ENCODE data around the gene PLPP4.

The PLPP4 gene

DNA sequence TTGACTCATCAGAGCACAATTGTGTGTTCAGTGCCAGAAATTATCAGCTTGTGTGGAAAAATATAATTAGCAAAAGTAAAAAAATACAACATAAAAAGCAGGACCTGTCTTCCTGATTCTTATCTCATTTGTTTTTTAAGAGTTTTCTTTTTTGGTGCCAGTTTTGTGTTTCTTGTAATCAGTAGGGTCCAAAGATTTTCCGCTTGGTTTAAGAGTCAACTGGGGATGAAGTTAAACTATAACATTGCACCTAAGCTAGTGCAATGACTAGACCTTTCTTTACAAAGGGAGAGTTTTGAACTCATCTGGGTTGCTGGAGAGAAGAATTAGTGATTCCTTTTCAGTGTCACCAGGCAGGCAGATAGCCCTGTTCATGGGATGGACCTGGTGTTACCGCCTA lies 113.4 kb downstream of the PLPP4 start:
- Histone ChIP-seq H3K27me3 (ENCODE audit: low read depth) (peaks cover under 1% of the 10 kb centered on the region; the same call in 1 of the 2 replicates), H3K36me3 (replicated peaks) (no peaks in the 10 kb centered on the region), H3K4me1 (no peaks in the 10 kb centered on the region), H3K9me3 (no peaks in the 10 kb centered on the region), H3K4me3 (no peak overlapping the region)
- in situ Hi-C loops (cut with MboI; ENCODE audit: low sequenced_read_pairs) = no loop called here
- no peak for DNase-seq (ENCODE audit: low spot score in 2 of 2)

DNA sequence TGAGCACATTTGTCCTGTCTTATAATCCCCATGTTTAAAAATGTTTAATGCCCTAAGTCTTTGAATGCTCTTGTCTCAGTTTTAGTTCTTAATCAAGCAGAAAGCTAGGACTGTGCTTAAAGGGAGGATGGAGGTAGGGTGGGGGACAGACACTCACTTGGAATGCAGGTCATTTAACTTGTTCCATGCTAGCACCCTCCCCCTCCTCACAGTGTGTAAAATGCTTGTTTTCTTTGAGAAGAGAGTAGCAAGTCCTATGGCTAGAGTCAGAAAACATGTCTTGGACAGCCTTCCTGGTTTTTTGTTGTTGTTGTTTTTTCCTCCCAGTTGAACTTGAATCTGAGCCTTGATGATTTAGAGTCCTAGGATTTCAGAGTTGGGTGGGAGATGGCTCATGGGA lies 114.2 kb downstream of the PLPP4 start:
- Histone ChIP-seq H3K4me3 (no peak overlapping the region), H3K9me3 (no peaks in the 10 kb centered on the region), H3K27me3 (ENCODE audit: low read depth) (no peaks in the 10 kb centered on the region), H3K4me1 (no peaks in the 10 kb centered on the region), H3K36me3 (replicated peaks) (no peaks in the 10 kb centered on the region)
- in situ Hi-C loops (cut with MboI; ENCODE audit: low sequenced_read_pairs) = no loop called here
- no peak for DNase-seq (ENCODE audit: low spot score in 2 of 2)

DNA sequence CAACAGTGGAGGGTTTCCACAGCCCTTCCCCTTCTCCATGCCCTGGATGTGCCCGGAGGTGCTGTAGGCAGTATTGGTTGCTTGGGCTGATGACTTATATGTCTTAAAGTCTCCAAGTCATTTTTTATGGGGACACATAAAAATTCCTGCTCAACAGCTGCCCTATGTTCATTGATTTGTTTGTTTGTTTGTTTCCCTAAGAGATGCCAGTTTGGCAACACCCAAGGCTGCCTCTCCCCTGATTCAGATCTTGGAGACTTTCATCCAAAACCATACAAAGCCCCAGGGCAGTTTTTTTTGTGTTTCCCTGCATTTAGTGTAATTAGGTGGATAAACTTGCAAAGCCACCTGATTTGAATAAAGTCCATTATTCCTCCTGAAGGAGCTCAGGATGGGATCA lies 115.3 kb downstream of the PLPP4 start:
- H3K9me3 ChIP-seq = no peaks in the 10 kb centered on the region
- no peaks in the 10 kb centered on the region for H3K27me3 ChIP-seq (ENCODE audit: low read depth)
- no peak overlapping the region for H3K4me3 ChIP-seq
- in situ Hi-C loops (cut with MboI; ENCODE audit: low sequenced_read_pairs) = no loop called here
- H3K4me1 ChIP-seq = peaks cover 7% of the 10 kb centered on the region
- H3K36me3 ChIP-seq (replicated peaks) = no peaks in the 10 kb centered on the region
- no peak for DNase-seq (ENCODE audit: low spot score in 2 of 2)

- H3K4me3 ChIP-seq = no peak overlapping the region
- peaks cover 10% of the 10 kb centered on the region for H3K4me1 ChIP-seq
- in situ Hi-C loops (cut with MboI; ENCODE audit: low sequenced_read_pairs) = no loop called here
- no peak for DNase-seq (ENCODE audit: low spot score in 2 of 2)
- H3K36me3 ChIP-seq (replicated peaks) = no peaks in the 10 kb centered on the region
- no peaks in the 10 kb centered on the region for H3K27me3 ChIP-seq (ENCODE audit: low read depth)
- H3K9me3 ChIP-seq = no peaks in the 10 kb centered on the region
Observed at GRCh38 chr10:120573355-120573754, 116.3 kb downstream of the PLPP4 start.

DNA sequence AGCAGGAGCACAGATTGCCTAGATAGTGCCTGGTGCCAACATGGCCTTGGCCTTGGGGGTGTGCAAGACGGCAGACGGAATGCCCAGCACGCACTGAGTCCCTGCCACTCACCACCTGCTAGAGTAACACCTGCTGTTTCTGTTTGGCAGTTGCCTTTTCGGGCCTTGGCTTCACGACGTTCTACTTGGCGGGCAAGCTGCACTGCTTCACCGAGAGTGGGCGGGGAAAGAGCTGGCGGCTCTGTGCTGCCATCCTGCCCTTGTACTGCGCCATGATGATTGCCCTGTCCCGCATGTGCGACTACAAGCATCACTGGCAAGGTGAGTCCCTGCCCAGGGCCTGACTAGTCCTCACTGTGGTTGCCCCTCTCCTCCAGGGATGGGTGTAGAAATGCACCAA lies 118.0 kb downstream of the PLPP4 start:
- Histone ChIP-seq H3K4me3 (no peak overlapping the region), H3K36me3 (replicated peaks) (no peaks in the 10 kb centered on the region), H3K4me1 (peaks cover 10% of the 10 kb centered on the region), H3K27me3 (ENCODE audit: low read depth) (no peaks in the 10 kb centered on the region), H3K9me3 (no peaks in the 10 kb centered on the region)
- in situ Hi-C loops (cut with MboI; ENCODE audit: low sequenced_read_pairs) = no loop called here
- DNase-seq (ENCODE audit: low spot score in 2 of 2) = no peak

DNA sequence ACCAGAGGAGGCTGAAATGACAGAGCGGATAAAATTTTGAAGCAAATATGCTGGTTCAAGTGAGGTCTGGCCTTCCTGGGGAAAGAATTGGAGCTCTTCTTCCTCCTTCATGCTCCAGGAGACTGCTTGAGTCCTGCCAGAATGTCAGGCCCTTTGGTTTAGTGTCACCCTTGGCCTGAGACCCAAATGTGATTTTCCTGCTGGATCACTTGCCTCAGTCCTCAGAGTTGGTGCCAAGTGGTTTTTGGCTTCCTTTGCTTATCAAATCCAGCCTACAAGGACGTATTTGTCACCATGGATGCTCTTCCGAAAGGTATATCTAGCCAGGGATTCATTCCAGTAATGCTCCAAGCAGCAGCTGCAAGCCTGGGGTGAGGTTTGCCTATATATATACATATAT lies 118.4 kb downstream of the PLPP4 start:
- in situ Hi-C loops (cut with MboI; ENCODE audit: low sequenced_read_pairs) = no loop called here
- Histone ChIP-seq H3K27me3 (ENCODE audit: low read depth) (no peaks in the 10 kb centered on the region), H3K9me3 (no peaks in the 10 kb centered on the region), H3K36me3 (replicated peaks) (no peaks in the 10 kb centered on the region), H3K4me1 (peaks cover 10% of the 10 kb centered on the region), H3K4me3 (no peak overlapping the region)
- no peak for DNase-seq (ENCODE audit: low spot score in 2 of 2)

- no peaks in the 10 kb centered on the region for H3K27me3 ChIP-seq (ENCODE audit: low read depth)
- H3K4me3 ChIP-seq = no peak overlapping the region
- no peak for DNase-seq (ENCODE audit: low spot score in 2 of 2)
- in situ Hi-C loops (cut with MboI; ENCODE audit: low sequenced_read_pairs) = no loop called here
- no peaks in the 10 kb centered on the region for H3K9me3 ChIP-seq
- H3K4me1 ChIP-seq = peaks cover 10% of the 10 kb centered on the region
- H3K36me3 ChIP-seq (replicated peaks) = no peaks in the 10 kb centered on the region
Observed at GRCh38 chr10:120578134-120578533, 121.1 kb downstream of the PLPP4 start.

GRCh38 chr10:120578890-120579289 lies 121.9 kb downstream of the PLPP4 start:
- Histone ChIP-seq H3K36me3 (replicated peaks) (no peaks in the 10 kb centered on the region), H3K4me1 (peaks cover 10% of the 10 kb centered on the region), H3K4me3 (no peak overlapping the region), H3K27me3 (ENCODE audit: low read depth) (no peaks in the 10 kb centered on the region), H3K9me3 (no peaks in the 10 kb centered on the region)
- in situ Hi-C loops (cut with MboI; ENCODE audit: low sequenced_read_pairs) = no loop called here
- no peak for DNase-seq (ENCODE audit: low spot score in 2 of 2)

DNA sequence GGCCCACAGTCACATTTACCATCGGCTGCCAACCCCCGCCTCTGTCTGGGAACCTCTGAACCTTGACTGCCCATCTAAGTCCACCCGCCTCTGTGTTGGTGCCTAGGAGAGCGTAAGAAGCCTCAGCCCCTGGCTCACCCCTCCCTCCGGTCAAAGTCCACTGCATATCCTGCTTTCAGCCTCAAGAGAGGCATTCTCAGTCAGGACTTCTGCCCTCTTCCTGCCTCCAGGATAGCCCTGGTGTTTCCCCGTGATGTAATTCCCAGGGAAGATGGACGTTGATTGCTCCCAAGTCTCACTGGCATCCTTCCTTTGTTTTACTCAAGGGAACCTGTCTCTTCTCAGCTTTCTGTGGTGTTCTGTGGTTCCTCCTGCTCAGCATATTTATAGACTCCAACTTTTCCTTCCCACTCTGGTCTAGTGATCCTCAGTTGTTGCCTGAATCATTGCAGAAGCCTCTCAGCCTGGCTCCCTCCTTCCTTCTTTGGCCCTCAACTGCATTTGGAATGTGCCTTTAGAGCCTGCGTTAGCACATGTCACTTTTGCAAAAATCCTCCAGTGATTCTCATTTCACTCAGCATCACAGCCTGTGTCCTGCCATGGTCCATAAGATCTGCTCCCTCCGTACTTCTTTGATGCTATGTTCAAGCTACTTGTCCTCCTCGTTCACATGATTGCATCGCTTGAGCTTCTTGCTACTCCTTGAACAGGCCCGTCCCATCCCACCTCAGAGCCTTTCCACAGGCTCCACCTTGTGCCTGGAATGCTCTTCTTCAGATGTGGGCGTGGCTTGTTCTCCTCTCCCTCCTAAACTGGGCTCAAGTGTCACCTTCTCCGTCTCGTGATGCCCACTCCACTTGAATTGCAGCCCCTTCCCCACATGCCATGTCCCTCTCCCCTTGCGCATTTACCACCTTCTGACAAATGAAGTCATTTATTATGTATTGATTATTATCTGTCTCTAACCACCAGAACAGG lies 124.2 kb downstream of the PLPP4 start:
- in situ Hi-C loops (cut with MboI; ENCODE audit: low sequenced_read_pairs) = no loop called here
- H3K4me1 ChIP-seq = peaks cover 10% of the 10 kb centered on the region
- no peaks in the 10 kb centered on the region for H3K27me3 ChIP-seq (ENCODE audit: low read depth)
- no peak for DNase-seq (ENCODE audit: low spot score in 2 of 2)
- H3K9me3 ChIP-seq = no peaks in the 10 kb centered on the region
- no peak overlapping the region for H3K4me3 ChIP-seq
- no peaks in the 10 kb centered on the region for H3K36me3 ChIP-seq (replicated peaks)

DNA sequence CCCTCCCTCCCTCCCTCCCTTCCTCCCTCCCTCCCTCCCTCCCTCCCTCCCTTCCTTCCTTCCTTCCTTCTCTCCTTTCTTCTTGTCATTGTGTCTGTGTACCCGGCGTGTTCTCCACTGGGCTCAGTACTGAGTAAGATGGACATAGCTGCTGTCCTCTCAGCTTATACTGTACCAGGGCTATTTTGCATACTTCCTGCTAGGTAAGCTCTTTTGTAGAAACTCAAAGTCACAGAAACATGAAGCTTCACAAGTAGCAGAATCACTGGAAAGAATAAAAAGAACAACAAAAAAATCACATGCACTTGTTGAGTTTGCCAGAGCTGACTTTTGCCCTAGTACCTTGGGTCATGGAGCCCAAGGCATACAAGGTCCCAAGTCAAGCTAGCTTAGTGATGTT lies 125.7 kb downstream of the PLPP4 start:
- H3K9me3 ChIP-seq = no peaks in the 10 kb centered on the region
- no peak overlapping the region for H3K4me3 ChIP-seq
- H3K4me1 ChIP-seq = no peaks in the 10 kb centered on the region; the same call in 1 of the 2 replicates
- no peaks in the 10 kb centered on the region for H3K36me3 ChIP-seq (replicated peaks)
- in situ Hi-C loops (cut with MboI; ENCODE audit: low sequenced_read_pairs) = no loop called here
- DNase-seq (ENCODE audit: low spot score in 2 of 2) = no peak
- H3K27me3 ChIP-seq (ENCODE audit: low read depth) = no peaks in the 10 kb centered on the region

GRCh38 chr10:120583424-120584108 lies 126.5 kb downstream of the PLPP4 start:
- DNase-seq (ENCODE audit: low spot score in 2 of 2) = no peak
- Histone ChIP-seq H3K27me3 (ENCODE audit: low read depth) (no peaks in the 10 kb centered on the region), H3K4me1 (no peaks in the 10 kb centered on the region), H3K9me3 (no peaks in the 10 kb centered on the region), H3K4me3 (no peak overlapping the region), H3K36me3 (replicated peaks) (no peaks in the 10 kb centered on the region)
- in situ Hi-C loops (cut with MboI; ENCODE audit: low sequenced_read_pairs) = no loop called here

- H3K27me3 ChIP-seq (ENCODE audit: low read depth) = no peaks in the 10 kb centered on the region
- H3K4me1 ChIP-seq = no peaks in the 10 kb centered on the region
- in situ Hi-C loops (cut with MboI; ENCODE audit: low sequenced_read_pairs) = no loop called here
- H3K36me3 ChIP-seq (replicated peaks) = no peaks in the 10 kb centered on the region
- H3K9me3 ChIP-seq = no peaks in the 10 kb centered on the region
- no peak overlapping the region for H3K4me3 ChIP-seq
- DNase-seq (ENCODE audit: low spot score in 2 of 2) = no peak
Observed at GRCh38 chr10:120584786-120585185, 127.8 kb downstream of the PLPP4 start.

GRCh38 chr10:120586471-120586872 lies 129.4 kb downstream of the PLPP4 start:
- in situ Hi-C loops (cut with MboI; ENCODE audit: low sequenced_read_pairs) = no loop called here
- Histone ChIP-seq H3K27me3 (ENCODE audit: low read depth) (no peaks in the 10 kb centered on the region), H3K9me3 (no peaks in the 10 kb centered on the region), H3K4me1 (no peaks in the 10 kb centered on the region), H3K36me3 (replicated peaks) (no peaks in the 10 kb centered on the region), H3K4me3 (no peak overlapping the region)
- no peak for DNase-seq (ENCODE audit: low spot score in 2 of 2)

- H3K4me1 ChIP-seq = no peaks in the 10 kb centered on the region
- no peaks in the 10 kb centered on the region for H3K27me3 ChIP-seq (ENCODE audit: low read depth)
- DNase-seq (ENCODE audit: low spot score in 2 of 2) = no peak
- H3K9me3 ChIP-seq = no peaks in the 10 kb centered on the region
- in situ Hi-C loops (cut with MboI; ENCODE audit: low sequenced_read_pairs) = no loop called here
- no peaks in the 10 kb centered on the region for H3K36me3 ChIP-seq (replicated peaks)
- H3K4me3 ChIP-seq = no peak overlapping the region
Observed at GRCh38 chr10:120587061-120587460, 130.0 kb downstream of the PLPP4 start.

All from HAP-1 (cell line).